Spleen (tissue), 13 donors: ENCODE data around the gene SIRT5. TPM values are rescaled to one million over a fixed set of nuclear protein-coding genes. Genes with fewer than 3 reads are reported as not detected.

ENCODE experiments used
- DNase-seq: peaks from one replicate; pipeline ENCODE4 v3.0.0-alpha.2; 2020
- H3K27ac ChIP-seq, 8 donors: fragments of 200-600 bp; sonication (generic) in 7 of 8; 1 replicate in 4 of 8; 2 replicates in 4 of 8; pipeline versions ENCODE4 v1.5.0 to v1.8.0; 2016 to 2021; ENCODE audit warnings: inconsistent platforms in 4 of 8, mild to moderate bottlenecking in 4 of 8, moderate library complexity in 1 of 8
- H3K27me3 ChIP-seq, 7 donors: fragments of 200-600 bp; sonication (generic) in 6 of 7; replicated peaks in 1 of 7; 1 replicate in 4 of 7; 2 replicates in 3 of 7; pipeline versions ENCODE4 v1.5.0 to v1.8.0; 2016 to 2021; ENCODE audit warnings: inconsistent platforms in 3 of 7, mild to moderate bottlenecking in 1 of 7
- H3K36me3 ChIP-seq, 6 donors: fragments of 200-600 bp; sonication (generic) in 5 of 6; 1 replicate in 4 of 6; 2 replicates in 2 of 6; pipeline versions ENCODE4 v1.5.0 to v1.8.0; 2016 to 2021; ENCODE audit warnings: inconsistent platforms in 2 of 6
- H3K4me1 ChIP-seq, 6 donors: fragments of 200-600 bp; sonication (generic) in 5 of 6; 1 replicate in 3 of 6; 2 replicates in 3 of 6; pipeline versions ENCODE4 v1.5.0 to v1.8.0; 2016 to 2021; ENCODE audit warnings: inconsistent platforms in 3 of 6
- H3K4me3 ChIP-seq, 8 donors: fragments of 200-600 bp; sonication (generic) in 7 of 8; 1 replicate in 4 of 8; 2 replicates in 4 of 8; pipeline versions ENCODE4 v1.5.0 to v1.8.0; 2016 to 2021; ENCODE audit warnings: inconsistent platforms in 4 of 8, mild to moderate bottlenecking in 4 of 8, moderate library complexity in 2 of 8
- H3K9me3 ChIP-seq, 8 donors: fragments of 200-600 bp; sonication (generic) in 7 of 8; 1 replicate in 4 of 8; 2 replicates in 4 of 8; pipeline versions ENCODE4 v1.5.0 to v1.8.0; 2016 to 2021; ENCODE audit warnings: inconsistent platforms in 4 of 8
- CTCF ChIP-seq, 11 experiments: fragments of 200-600 bp in 7 of 11; fragments of 450-650 bp in 4 of 11; sonication (generic) in 4 of 11; IDR thresholded peaks in 8 of 11; conservative IDR thresholded peaks in 3 of 11; 1 replicate in 7 of 11; 2 replicates in 4 of 11; pipeline versions ENCODE4 v1.4.0 to v1.8.0; 2016 to 2021; ENCODE audit warnings: antibody characterized with exemption in 11 of 11, inconsistent platforms in 4 of 11, mild to moderate bottlenecking in 1 of 11
- POLR2A ChIP-seq, 3 donors: fragments of 450-650 bp; IDR thresholded peaks; one replicate each; pipeline ENCODE4 v1.5.1; 2017; ENCODE audit warnings: antibody characterized with exemption in 3 of 3, mild to moderate bottlenecking in 1 of 3
- POLR2AphosphoS5 ChIP-seq, 3 donors: sonication (generic); formaldehyde crosslinking; IDR thresholded peaks; one replicate each; pipeline ENCODE4 v1.5.1; 2017; ENCODE audit warnings: antibody characterized with exemption in 3 of 3
- WGBS, 5 donors: extraction: QIAGEN DNeasy Blood & Tissue Kit in 3 of 5; methylation state at CpG; one replicate each; pipeline versions ENCODE4 v1.1.5 to v1.1.7; 2013 to 2018; 5-methylcytosine and 5-hydroxymethylcytosine counted together
- intact Hi-C: fragments of 100-400 bp; cut with DNase I; formaldehyde crosslinking; loops from one replicate; pipeline ENCODE4 v1.15.0; 2023; ENCODE audit warnings: low total_unique reads
- long read RNA-seq, 2 donors: transcript quantifications; one replicate each; lab custom pipeline, GENCODE V29; 2026
- polyA plus RNA-seq, 3 donors: library from polyadenylated mRNA; stranded (reverse); fragments of 200-250 nt; gene quantifications; one replicate each; pipeline ENCODE4 v1.2.1, GENCODE V29; 2013
- total RNA-seq, 7 donors: library from RNA; depleted of rRNA in 3 of 7; stranded (reverse); fragments of >200 nt in 3 of 7; fragmentation: NEBNext Ultra II Directional in 4 of 7; extraction: Animal tissue kit (Norgen Biotek cat#: 25700) in 4 of 7; gene quantifications; one replicate each; pipeline versions ENCODE4 v1.1.0 to v1.2.1, GENCODE V29; 2016 to 2021
- donor health status: healthy with polysubstance abuse.
- donor health status: DM: no; HTN: no; CAD: no; lungs with moderate emphysema.
- donor health status: DM: no; HTN: no; CAD: no.
- donor health status: Bipolar disorder and iron deficiency.
- donor health status: healthy.
- donor health status: DM: no; HTN: no; CAD: no.
- donor health status: DM: yes; HTN: yes; CAD: no.

Gene SIRT5
- total RNA-seq (10 to 100 TPM; 11.0 to 23.7 (median 18.0) TPM), polyA plus RNA-seq (10 to 100 TPM in 1 of 3 donors, 1 to 10 TPM in 2; 8.2 to 10.8 (median 9.1) TPM)
- long read RNA-seq, donor 1, result 0 reads
- long read RNA-seq, donor 2, result 0 reads

DNA sequence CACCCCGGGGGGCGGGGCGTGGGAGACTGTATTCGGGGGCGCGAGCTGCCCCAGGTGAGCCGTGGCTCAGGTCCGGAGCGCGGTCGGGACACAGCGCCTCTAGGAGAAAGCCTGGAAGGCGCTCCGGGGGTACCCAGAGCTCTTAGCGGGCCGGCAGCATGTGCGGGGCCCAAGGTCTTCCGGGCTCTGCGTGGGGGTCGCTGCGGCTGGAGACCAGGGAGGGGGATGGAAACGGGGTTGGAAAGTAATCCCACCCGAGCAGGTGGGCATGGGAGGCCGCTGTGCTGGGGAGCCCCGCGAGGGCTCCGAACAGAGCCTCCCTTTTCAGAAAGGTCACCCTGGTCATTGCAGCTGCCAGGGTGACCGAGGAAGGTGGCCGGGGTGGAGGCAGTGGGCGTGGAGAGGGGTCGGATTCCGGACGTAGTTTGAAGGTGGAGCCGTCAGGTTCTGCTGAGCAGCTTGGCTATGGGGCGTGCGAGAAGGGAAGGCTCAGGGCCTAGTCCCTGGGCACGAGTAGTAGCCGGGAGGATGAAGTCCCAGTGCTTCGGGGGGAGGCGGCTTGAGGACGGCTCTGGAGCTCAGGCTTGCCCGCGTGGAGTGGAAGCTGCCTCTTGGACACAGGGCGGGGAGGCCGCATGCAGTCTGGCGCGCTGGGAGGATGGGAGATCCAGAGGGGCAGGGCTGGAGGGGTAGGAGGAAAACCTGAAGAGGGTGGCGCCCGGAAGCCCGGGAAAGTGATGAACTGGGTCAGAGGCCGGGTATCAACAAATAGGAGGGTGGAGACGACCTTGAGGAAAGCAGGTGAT is at the start of gene SIRT5:
Gene SIRT5 (plus strand): TSS at position 31 of the 806 bp plus-strand sequence. CDS start 9,510 bp downstream, outside the sequence.
- Histone ChIP-seq H3K4me1 (peaks cover 6 to 48% (median 20%) of the 10 kb centered on the region in 6 donors), H3K9me3 (peaks cover 0 to 4% (median 0%) of the 10 kb centered on the region in 8 donors), H3K36me3 (peaks cover 0 to 7% (median 0%) of the 10 kb centered on the region in 6 donors), H3K27me3 (no peaks in the 10 kb centered on the region), H3K4me3 (peak within 1 kb of the TSS; percentile 63 to 88 (median 75)), H3K27ac (peak within 1 kb of the TSS; percentile 92 to 99 (median 96))
- WGBS, 5 donors, result 0 to 1% (median 0%) methylated on average over 28 to 52 of the region's 52 CpGs
- peak; percentile 94 for DNase-seq
- intact Hi-C loops, result no loop called here
- peak in 1 of 11 experiments; percentile 84 for TF ChIP-seq CTCF (IDR thresholded peaks at IDR 0.05 in 8 of 11, conservative IDR thresholded peaks at IDR 0.05 in 3 of 11)
- peak; percentile 51 to 76 (median 69) for TF ChIP-seq POLR2A (IDR thresholded peaks at IDR 0.05)
- peak; percentile 93 to 96 (median 93) for TF ChIP-seq POLR2AphosphoS5 (IDR thresholded peaks at IDR 0.05)

DNA sequence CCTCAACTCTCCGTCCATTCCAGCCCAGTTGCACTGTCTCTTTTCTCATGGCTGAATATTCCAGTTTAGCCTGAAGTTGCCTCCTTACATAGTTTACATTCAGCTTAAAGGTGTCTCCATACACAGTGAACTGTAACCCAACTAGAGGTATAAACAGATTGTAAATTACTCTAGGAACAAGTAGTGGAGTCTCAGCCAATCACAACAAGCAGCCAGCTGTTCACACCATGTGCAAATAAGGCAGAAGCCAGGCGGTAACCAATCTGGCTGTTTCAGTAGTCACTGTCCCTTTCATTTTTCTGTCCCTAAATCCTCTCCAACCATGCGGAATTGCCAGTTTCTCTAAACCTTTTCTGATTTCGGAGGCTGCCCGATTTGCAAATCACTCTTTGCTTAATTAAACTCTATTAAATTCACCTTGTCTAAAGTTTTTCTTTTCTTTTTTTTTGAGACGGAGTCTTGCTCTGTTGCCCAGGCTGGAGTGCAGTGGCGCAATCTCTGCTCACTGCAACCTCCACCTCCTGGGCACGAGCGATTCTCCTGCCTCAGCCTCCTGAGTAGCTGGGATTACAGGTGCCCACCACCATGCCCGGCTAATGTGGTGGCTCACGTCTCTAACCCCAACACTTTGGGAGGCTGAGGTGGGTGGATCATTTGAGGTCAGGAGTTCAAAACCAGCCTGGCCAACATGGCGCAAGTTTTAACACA is 49.4 kb upstream of the SIRT5 start:
- H3K9me3 ChIP-seq, result no peaks in the 10 kb centered on the region
- H3K4me1 ChIP-seq, result peaks cover 14 to 66% (median 46%) of the 10 kb centered on the region in 6 donors
- TF ChIP-seq CTCF (IDR thresholded peaks at IDR 0.05 in 8 of 11, conservative IDR thresholded peaks at IDR 0.05 in 3 of 11) (no peak), POLR2A (IDR thresholded peaks at IDR 0.05) (no peak), POLR2AphosphoS5 (IDR thresholded peaks at IDR 0.05) (no peak)
- no peak overlapping the region for H3K4me3 ChIP-seq
- H3K27me3 ChIP-seq, result no peaks in the 10 kb centered on the region
- no peak for DNase-seq
- H3K27ac ChIP-seq, result peak overlapping the region in 4 of 8 donors; percentile 84 to 95 (median 90)
- H3K36me3 ChIP-seq, result no peaks in the 10 kb centered on the region
- WGBS, 5 donors, result 88 to 96% (median 94%) methylated on average over 12 of the region's 12 CpGs
- intact Hi-C loops, result no loop called here

- TF ChIP-seq POLR2A (IDR thresholded peaks at IDR 0.05) (no peak), CTCF (IDR thresholded peaks at IDR 0.05 in 8 of 11, conservative IDR thresholded peaks at IDR 0.05 in 3 of 11) (no peak), POLR2AphosphoS5 (IDR thresholded peaks at IDR 0.05) (no peak)
- H3K4me3 ChIP-seq, result no peak overlapping the region
- no peaks in the 10 kb centered on the region for H3K9me3 ChIP-seq
- DNase-seq, result no peak
- H3K36me3 ChIP-seq, result no peaks in the 10 kb centered on the region
- H3K27ac ChIP-seq, result peak overlapping the region; percentile 42 to 95 (median 88)
- peaks cover 14 to 66% (median 46%) of the 10 kb centered on the region in 6 donors for H3K4me1 ChIP-seq
- no peaks in the 10 kb centered on the region for H3K27me3 ChIP-seq
- 15 to 31% (median 25%) methylated on average over 1 of the region's 1 CpG for WGBS, 5 donors
- intact Hi-C loops, result no loop called here
These were observed 48.1 kb upstream of the SIRT5 start for GRCh38 chr6:13526357-13526726.
